ENCODE data around the gene CRYGS.
"Not testable (repeated sequence)": the region's sequence is repeated elsewhere in the genome, so short reads cannot be mapped to it uniquely, and the experiment has no call there.

Gene CRYGS

GRCh38 chr3:186544281-186544680 is at the start of gene CRYGS:
Gene CRYGS, minus strand, starts transcription at chr3:186544380. Its CDS starts 54 bp downstream, at chr3:186544326.
- DNase-seq, result no peak

DNA sequence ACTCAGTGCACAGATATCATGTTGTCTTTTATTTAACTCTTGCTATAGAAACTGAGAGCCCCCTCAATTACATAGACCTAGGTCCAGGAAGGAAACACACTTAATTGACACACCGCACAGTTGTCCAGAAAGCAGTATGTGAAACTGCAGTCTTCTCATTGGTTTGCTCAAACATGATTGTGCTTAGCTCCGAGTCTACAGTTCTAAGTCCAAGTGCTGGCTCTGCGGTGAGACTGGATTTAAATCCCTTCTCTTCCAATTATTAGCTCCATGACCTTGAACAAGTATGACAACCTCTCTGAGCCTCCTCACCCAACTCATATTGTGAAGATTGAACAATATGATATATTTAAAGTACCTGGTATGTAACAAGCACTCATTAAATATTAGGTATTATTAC is 49.7 kb upstream of the CRYGS start:
- DNase-seq, result no peak

- DNase-seq, result no peak
Observed at GRCh38 chr3:186592682-186593081, 48.5 kb upstream of the CRYGS start.

- DNase-seq, result no peak
Observed at GRCh38 chr3:186590580-186591295, 46.6 kb upstream of the CRYGS start.

- no peak for DNase-seq
Observed at GRCh38 chr3:186589856-186590579, 45.8 kb upstream of the CRYGS start.

DNA sequence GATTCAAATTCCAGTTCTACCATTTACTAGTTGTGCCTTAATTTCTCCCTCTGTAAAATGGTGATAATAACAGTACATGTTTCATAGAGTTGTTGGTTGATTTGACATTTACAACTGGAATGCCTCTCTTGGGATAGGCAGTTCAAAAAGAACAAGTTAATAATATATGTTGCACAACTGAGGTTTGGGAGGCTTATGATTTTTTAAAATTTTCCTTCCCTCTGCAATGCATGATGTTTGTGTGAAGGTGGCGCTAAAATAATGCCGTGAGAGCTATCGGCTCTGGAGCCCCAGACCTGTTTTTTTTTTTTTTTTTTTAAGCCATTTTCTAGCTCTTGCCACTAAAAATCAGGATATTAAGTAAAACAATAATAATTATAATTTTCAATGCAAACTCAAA is 44.9 kb upstream of the CRYGS start:
- DNase-seq, result no peak

- DNase-seq, result no peak
Observed at GRCh38 chr3:186588632-186589031, 44.5 kb upstream of the CRYGS start.

DNA sequence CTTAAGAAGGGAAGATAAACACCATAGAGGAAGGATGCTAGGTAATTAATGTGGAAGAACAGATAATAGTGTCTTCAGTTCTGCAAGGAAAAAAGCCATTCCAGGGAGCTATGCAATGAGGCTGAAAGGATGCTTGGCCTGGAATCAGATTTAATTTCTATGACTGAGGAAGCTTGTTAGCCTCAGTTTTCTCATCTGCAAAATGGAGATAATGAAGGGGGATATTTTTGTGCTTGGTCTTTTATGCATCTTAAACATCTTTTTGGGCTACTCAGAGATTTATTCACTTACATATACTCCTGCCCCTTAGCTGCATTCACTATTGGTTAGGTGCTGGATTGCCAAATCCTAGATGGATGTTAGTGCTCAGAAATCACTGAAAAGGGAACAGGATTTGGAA is 43.0 kb upstream of the CRYGS start:
- no peak for DNase-seq

DNA sequence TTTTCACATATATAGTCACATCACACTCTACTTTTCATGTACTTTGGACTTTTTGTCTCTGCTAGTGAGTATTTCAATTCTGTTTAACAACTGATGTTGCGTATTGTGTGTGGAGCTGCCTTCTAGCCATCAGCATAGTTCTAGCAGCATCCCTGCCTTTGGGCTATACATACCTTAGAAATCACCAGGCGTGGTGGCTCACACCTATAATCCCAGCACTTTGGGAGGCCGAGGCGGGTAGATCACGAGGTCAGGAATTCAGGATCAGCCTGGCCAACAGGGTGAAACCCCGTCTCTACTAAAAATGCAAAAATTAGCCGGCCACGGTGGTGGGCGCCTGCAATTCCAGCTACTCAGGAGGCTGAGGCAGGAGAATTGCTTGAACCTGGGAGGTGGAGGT is 42.1 kb upstream of the CRYGS start:
- DNase-seq, result not testable (repeated sequence)

- DNase-seq, result no peak
Observed at GRCh38 chr3:186583831-186584230, 39.7 kb upstream of the CRYGS start.

DNA sequence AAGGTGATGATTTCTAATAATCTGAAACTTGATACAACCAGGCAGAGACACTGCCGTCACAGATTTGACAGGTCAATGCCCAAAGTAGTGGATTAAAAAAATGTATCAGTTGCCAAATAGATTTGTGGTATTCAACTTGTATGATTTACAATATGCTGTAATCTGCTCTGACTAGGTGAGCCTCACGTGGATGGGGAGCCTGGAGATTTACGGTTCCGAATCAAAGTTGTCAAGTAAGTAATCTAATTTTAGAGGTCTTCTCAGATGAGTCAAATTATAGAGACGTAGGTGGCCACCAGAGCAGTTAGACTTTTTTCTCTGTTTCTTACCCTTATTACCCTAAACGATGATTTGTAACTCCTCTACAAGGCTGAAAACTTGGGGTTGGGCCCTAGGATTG is 38.4 kb upstream of the CRYGS start:
- DNase-seq, result no peak

GRCh38 chr3:186580785-186581184 is 36.6 kb upstream of the CRYGS start:
- DNase-seq, result no peak

DNA sequence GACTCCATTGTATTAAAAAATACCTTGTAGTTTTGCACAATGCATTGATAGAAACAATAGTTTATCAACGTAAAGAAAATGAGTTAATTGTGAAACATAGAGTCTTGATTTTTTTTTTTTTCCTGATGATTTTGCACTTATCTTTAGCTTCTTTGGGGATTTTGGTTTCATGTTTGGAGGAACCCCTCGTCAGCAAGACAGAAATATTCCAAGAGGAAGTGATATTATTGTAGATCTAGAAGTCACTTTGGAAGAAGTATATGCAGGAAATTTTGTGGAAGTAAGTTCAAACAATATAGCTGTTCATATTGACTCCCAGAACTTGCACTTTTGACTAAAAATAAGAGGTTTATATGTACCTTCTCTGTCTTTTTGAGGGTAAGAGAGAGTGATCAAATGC is 33.3 kb upstream of the CRYGS start:
- DNase-seq, result no peak

DNA sequence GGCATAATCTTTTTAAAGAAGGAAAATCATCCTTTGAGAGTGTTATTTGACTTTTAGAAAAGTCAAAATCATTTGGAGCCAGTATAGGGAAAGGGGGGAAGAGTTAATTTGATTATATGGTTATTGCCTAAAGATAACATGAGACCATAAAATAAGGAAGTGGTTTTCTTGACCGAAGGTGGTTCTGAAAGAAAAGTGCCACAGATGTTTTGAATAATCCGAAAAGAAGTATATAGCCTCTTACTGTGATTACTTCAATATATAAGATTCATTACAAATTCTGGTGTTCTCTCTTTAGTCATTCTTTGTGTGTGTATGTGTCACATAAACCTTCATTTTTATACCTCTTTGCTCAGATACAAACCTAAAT is 27.4 kb upstream of the CRYGS start:
- DNase-seq, result no peak

GRCh38 chr3:186570941-186571643 is 26.9 kb upstream of the CRYGS start:
- DNase-seq, result no peak

- peak; percentile 100 for DNase-seq
Observed at GRCh38 chr3:186570096-186570940, 26.1 kb upstream of the CRYGS start, which contains the start of gene DNAJB11. Gene DNAJB11, plus strand, starts transcription at chr3:186570720. Its CDS starts 178 bp downstream, at chr3:186570898.

GRCh38 chr3:186569779-186570095 is 25.6 kb upstream of the CRYGS start:
- DNase-seq, result no peak

GRCh38 chr3:186569361-186569760 is 25.2 kb upstream of the CRYGS start:
- not testable (repeated sequence) for DNase-seq

DNA sequence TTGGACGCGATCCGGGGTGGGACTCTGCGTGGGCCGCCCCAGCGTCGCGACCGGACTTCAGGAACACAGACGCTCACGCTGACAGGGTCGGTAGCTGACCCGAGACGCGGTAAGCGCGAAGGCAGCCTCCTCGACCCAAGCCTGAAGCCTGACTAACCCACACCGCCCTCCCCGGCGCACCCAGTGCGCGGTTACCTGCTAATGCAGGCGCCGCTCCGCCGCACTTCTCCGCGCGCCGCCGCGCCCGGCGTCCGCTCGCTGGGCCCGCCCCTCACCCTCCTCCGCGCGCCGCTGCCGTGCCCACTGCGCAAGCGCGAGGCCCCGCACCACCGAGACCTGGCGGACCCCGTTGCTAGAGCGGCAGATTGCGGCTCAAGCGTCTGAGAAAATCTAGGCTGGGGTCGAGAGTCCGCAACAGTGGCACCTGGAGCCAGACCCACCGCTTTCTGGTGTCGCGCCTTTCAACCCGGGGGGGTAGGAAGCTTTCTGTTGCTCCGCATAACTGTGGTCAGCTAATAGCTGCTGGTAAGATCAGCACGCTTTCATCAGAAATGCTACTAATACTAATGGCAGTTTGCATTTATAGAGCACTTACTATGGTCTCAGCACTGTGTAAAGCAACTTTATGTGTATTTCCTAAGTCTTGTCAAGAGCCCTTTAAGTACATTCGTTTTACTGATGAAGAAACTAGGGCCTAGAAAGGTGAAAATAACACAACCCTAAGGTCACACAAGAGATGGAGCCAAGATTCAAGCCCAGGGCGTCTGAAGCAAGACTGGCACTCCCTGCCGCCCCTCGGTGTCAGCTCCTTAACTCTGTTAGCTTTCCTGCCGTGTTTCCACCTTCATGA is 23.1 kb upstream of the CRYGS start, which contains the start of gene TBCCD1:
Gene TBCCD1, minus strand, starts transcription at position 268 of the 850 bp plus-strand sequence. CDS start 3,010 bp downstream, outside the sequence.
- DNase-seq, result peak; percentile 92 to 93

DNA sequence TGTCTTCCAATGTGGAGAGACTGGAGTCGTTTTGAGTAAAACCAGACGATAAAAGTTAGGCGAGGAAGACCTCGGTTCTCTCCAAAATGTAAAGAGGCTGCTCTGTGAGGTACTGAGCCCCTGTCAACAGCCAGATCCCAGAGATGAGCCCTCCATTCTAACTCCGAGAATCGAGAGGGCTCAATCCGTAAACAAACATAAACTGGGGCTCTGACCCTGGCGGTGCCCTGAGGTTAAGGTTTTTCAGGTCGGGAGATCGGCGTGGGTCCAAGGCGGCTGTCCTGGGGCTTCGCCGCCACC is 22.5 kb upstream of the CRYGS start:
- no peak for DNase-seq

- no peak for DNase-seq
Observed at GRCh38 chr3:186564586-186564985, 20.4 kb upstream of the CRYGS start.

- DNase-seq, result no peak
Observed at GRCh38 chr3:186552408-186553031, 8.3 kb upstream of the CRYGS start.

Data from NCI-H2081 (cell line).